Progenitor cell of endocrine pancreas (in vitro differentiated cells): ENCODE results near the gene MYEOV. TPM values are rescaled to one million over a fixed set of nuclear protein-coding genes. Genes with fewer than 3 reads are reported as not detected.

Experiments used
- DNase-seq: peaks from one replicate; pipeline ENCODE4 v3.0.0; 2021; ENCODE audit warnings: low spot score; ENCODE audit not compliant: unreplicated experiment
- H3K27ac Mint-ChIP-seq: 2 replicates; pipeline ENCODE4 v1.8.0; 2021; ENCODE audit warnings: mild to moderate bottlenecking, moderate library complexity, mixed read lengths
- H3K27me3 Mint-ChIP-seq: 2 replicates; pipeline ENCODE4 v1.8.0; 2021; ENCODE audit warnings: mixed read lengths
- H3K36me3 Mint-ChIP-seq: 2 replicates; pipeline ENCODE4 v1.8.0; 2022; ENCODE audit warnings: mixed read lengths; ENCODE audit not compliant: insufficient read depth
- H3K4me1 Mint-ChIP-seq: 2 replicates; pipeline ENCODE4 v1.8.0; 2021; ENCODE audit warnings: low read depth, mixed read lengths
- H3K4me3 Mint-ChIP-seq: 2 replicates; pipeline ENCODE4 v1.8.0; 2021; ENCODE audit warnings: low read depth, mild to moderate bottlenecking, moderate library complexity, mixed read lengths
- H3K9me3 Mint-ChIP-seq: 2 replicates; pipeline ENCODE4 v1.8.0; 2021; ENCODE audit warnings: low read depth, mixed read lengths
- total RNA-seq: library from RNA; stranded (reverse); gene quantifications from 2 replicates; pipeline ENCODE4 v1.2.1, GENCODE V29; 2021
- TF ChIP-seq, protein P1 (sequence below): fragments of 200-600 bp; sonication (generic); IDR thresholded peaks from one replicate; pipeline ENCODE4 v1.5.0; 2021; ENCODE audit warnings: antibody characterized with exemption, mild to moderate bottlenecking; ENCODE audit not compliant: unreplicated experiment

The MYEOV gene
- total RNA-seq, 1 donor from 2014 or later = 0.14 TPM

DNA sequence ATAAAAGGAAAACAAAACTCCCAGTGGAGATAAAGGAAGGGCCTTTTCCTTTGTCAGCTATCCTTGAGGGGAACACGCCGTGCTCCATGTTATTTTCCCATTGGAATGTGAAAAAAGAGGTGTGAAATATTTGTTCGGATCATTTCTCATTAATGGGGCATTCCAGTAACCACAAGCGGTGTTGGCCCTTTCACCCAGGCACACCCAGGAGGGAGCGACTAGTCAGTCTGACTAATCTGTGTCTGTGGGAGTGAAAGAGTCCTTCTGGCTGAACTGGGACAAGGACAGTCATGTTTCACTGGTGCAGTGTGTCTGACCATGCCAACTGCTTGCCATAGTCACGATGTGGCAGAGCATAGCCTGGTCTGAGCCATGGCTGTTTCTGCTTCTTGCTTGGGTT, 13.0 kb upstream of the MYEOV start:
- H3K4me1 Mint-ChIP-seq = peaks cover 25% of the 10 kb centered on the region
- DNase-seq = no peak

GRCh38 chr11:69283446-69283845, 10.5 kb upstream of the MYEOV start:
- TF ChIP-seq, protein P1, sequence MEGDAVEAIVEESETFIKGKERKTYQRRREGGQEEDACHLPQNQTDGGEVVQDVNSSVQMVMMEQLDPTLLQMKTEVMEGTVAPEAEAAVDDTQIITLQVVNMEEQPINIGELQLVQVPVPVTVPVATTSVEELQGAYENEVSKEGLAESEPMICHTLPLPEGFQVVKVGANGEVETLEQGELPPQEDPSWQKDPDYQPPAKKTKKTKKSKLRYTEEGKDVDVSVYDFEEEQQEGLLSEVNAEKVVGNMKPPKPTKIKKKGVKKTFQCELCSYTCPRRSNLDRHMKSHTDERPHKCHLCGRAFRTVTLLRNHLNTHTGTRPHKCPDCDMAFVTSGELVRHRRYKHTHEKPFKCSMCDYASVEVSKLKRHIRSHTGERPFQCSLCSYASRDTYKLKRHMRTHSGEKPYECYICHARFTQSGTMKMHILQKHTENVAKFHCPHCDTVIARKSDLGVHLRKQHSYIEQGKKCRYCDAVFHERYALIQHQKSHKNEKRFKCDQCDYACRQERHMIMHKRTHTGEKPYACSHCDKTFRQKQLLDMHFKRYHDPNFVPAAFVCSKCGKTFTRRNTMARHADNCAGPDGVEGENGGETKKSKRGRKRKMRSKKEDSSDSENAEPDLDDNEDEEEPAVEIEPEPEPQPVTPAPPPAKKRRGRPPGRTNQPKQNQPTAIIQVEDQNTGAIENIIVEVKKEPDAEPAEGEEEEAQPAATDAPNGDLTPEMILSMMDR = no peak
- peaks cover 3% of the 10 kb centered on the region for H3K9me3 Mint-ChIP-seq
- H3K36me3 Mint-ChIP-seq = no peaks in the 10 kb centered on the region
- no peak overlapping the region for H3K4me3 Mint-ChIP-seq
- peaks cover 2% of the 10 kb centered on the region for H3K27me3 Mint-ChIP-seq
- DNase-seq = no peak
- H3K4me1 Mint-ChIP-seq = peaks cover 25% of the 10 kb centered on the region
- H3K27ac Mint-ChIP-seq = no peak overlapping the region

More for the DNA sequence above, 13.0 kb upstream of the MYEOV start:
- no peaks in the 10 kb centered on the region for H3K36me3 Mint-ChIP-seq
- peaks cover 2% of the 10 kb centered on the region for H3K27me3 Mint-ChIP-seq
- TF ChIP-seq, protein P1 = no peak
- no peak overlapping the region for H3K4me3 Mint-ChIP-seq
- H3K27ac Mint-ChIP-seq = no peak overlapping the region
- H3K9me3 Mint-ChIP-seq = peaks cover 3% of the 10 kb centered on the region

GRCh38 chr11:69284081-69284511, 9.9 kb upstream of the MYEOV start:
- no peak for DNase-seq
- TF ChIP-seq, protein P1 = no peak
- Mint-ChIP-seq H3K4me1 (peaks cover 31% of the 10 kb centered on the region), H3K4me3 (no peak overlapping the region), H3K36me3 (no peaks in the 10 kb centered on the region), H3K9me3 (peaks cover 3% of the 10 kb centered on the region), H3K27ac (peak overlapping the region; percentile 69), H3K27me3 (peaks cover 2% of the 10 kb centered on the region)

- H3K9me3 Mint-ChIP-seq = peaks cover 3% of the 10 kb centered on the region
- H3K4me1 Mint-ChIP-seq = peaks cover 31% of the 10 kb centered on the region
- no peak for DNase-seq
- TF ChIP-seq, protein P1 = no peak
- H3K4me3 Mint-ChIP-seq = no peak overlapping the region
- no peaks in the 10 kb centered on the region for H3K36me3 Mint-ChIP-seq
- H3K27ac Mint-ChIP-seq = no peak overlapping the region
- peaks cover 2% of the 10 kb centered on the region for H3K27me3 Mint-ChIP-seq
These were observed 8.9 kb upstream of the MYEOV start for GRCh38 chr11:69285091-69285490.

DNA sequence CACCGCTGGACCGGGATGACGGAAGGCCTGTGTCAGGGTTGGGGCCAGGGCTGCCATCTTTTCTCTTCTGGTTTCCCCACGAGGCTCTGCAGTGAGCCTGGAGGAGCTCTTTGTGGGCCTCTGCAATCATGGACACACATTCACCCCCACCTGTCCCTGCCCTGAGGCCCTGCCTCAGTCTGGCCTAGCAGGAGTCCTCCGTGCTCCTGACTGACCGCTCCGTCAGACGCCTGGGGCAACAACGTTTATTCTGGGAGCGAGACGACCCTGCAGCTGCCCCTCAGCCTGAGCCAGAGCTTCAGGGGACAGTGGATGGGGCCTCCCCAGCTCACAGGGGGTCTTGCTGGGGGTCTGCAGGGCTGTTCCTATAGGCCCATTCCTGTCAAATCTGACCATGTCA, 8.2 kb upstream of the MYEOV start:
- TF ChIP-seq, protein P1 = no peak
- H3K4me3 Mint-ChIP-seq = no peak overlapping the region
- no peaks in the 10 kb centered on the region for H3K36me3 Mint-ChIP-seq
- no peak for DNase-seq
- H3K9me3 Mint-ChIP-seq = peaks cover 3% of the 10 kb centered on the region
- no peak overlapping the region for H3K27ac Mint-ChIP-seq
- peaks cover 31% of the 10 kb centered on the region for H3K4me1 Mint-ChIP-seq
- peaks cover 2% of the 10 kb centered on the region for H3K27me3 Mint-ChIP-seq
